Liver (tissue), 3 donors: ENCODE results near the gene ZNF768.
A peak's percentile ranks its signal among the peaks of the same experiment; 100 is the strongest.

Source experiments
- ATF3 ChIP-seq: IDR thresholded peaks from 2 replicates; pipeline ENCODE4 v1.6.1; 2016; ENCODE audit warnings: antibody characterized with exemption
- CTCF ChIP-seq: fragments of 150-350 bp; IDR thresholded peaks from 2 replicates; pipeline ENCODE4 v1.5.1; 2017; ENCODE audit warnings: improper control_type of control experiment, low read depth, low read length; ENCODE audit not compliant: missing input control
- FOXA2 ChIP-seq: IDR thresholded peaks from 2 replicates; pipeline ENCODE4 v1.6.1; 2016; ENCODE audit warnings: antibody characterized with exemption
- GABPA ChIP-seq, 2 donors: IDR thresholded peaks in 1 of 2; conservative IDR thresholded peaks in 1 of 2; 2 replicates each; pipeline ENCODE4 v1.6.1; 2016; ENCODE audit warnings: antibody characterized with exemption in 2 of 2, mild to moderate bottlenecking in 1 of 2, moderate library complexity in 1 of 2
- HNF4A ChIP-seq, 2 donors: conservative IDR thresholded peaks; 2 replicates each; pipeline ENCODE4 v1.6.1; 2016; ENCODE audit warnings: antibody characterized with exemption in 2 of 2, mild to moderate bottlenecking in 2 of 2
- MAX ChIP-seq: IDR thresholded peaks from 2 replicates; pipeline ENCODE4 v1.6.1; 2016; ENCODE audit warnings: antibody characterized with exemption
- SP1 ChIP-seq: IDR thresholded peaks from 2 replicates; pipeline ENCODE4 v1.6.1; 2018; ENCODE audit warnings: antibody characterized with exemption, mild to moderate bottlenecking
- TAF1 ChIP-seq: conservative IDR thresholded peaks from 2 replicates; pipeline ENCODE4 v1.6.1; 2016; ENCODE audit warnings: antibody characterized with exemption, mild to moderate bottlenecking
- YY1 ChIP-seq: IDR thresholded peaks from 2 replicates; pipeline ENCODE4 v1.6.1; 2016; ENCODE audit warnings: antibody characterized with exemption, mild to moderate bottlenecking
- ZBTB33 ChIP-seq: IDR thresholded peaks from 2 replicates; pipeline ENCODE4 v1.6.1; 2016; ENCODE audit warnings: antibody characterized with exemption
- donor health status: healthy.
- donor health status: healthy.

- TF ChIP-seq CTCF: no peak
- TF ChIP-seq MAX: no peak
- no peak for TF ChIP-seq ZBTB33
- TF ChIP-seq YY1: peak; percentile 95
- TF ChIP-seq GABPA (IDR thresholded peaks at IDR 0.05 in 1 of 2, conservative IDR thresholded peaks at IDR 0.05 in 1 of 2): peak in 1 of 2 donors; percentile 3
- TF ChIP-seq SP1: peak; percentile 9
- no peak for TF ChIP-seq ATF3
- no peak for TF ChIP-seq TAF1
- TF ChIP-seq FOXA2: no peak
- peak in 1 of 2 donors; percentile 17 for TF ChIP-seq HNF4A (conservative IDR thresholded peaks at IDR 0.05)
Measured at GRCh38 chr16:30535106-30535776, 8.9 kb upstream of the ZNF768 start.
